Chondrocyte (in vitro differentiated cells): Measurements from ENCODE around the gene MFSD12. TPM values are rescaled to one million over a fixed set of nuclear protein-coding genes. Genes with fewer than 3 reads are reported as not detected.
"Not testable (repeated sequence)": the region's sequence is repeated elsewhere in the genome, so short reads cannot be mapped to it uniquely, and the experiment has no call there.

Source experiments
- DNase-seq: peaks from one replicate; pipeline ENCODE4 v3.0.0; 2021; ENCODE audit warnings: mixed read lengths, low spot score
- H3K27ac Mint-ChIP-seq: one replicate; pipeline ENCODE4 v1.8.0; 2021; ENCODE audit warnings: mild to moderate bottlenecking, moderate library complexity, mixed read lengths; ENCODE audit not compliant: unreplicated experiment
- H3K27me3 Mint-ChIP-seq: 2 replicates; pipeline ENCODE4 v1.8.0; 2021; ENCODE audit warnings: low read depth, mixed read lengths
- H3K36me3 Mint-ChIP-seq: 2 replicates; pipeline ENCODE4 v1.8.0; 2021; ENCODE audit warnings: low read depth, mixed read lengths
- H3K4me1 Mint-ChIP-seq: 2 replicates; pipeline ENCODE4 v1.8.0; 2021; ENCODE audit warnings: low read depth, mild to moderate bottlenecking, mixed read lengths
- H3K4me3 Mint-ChIP-seq: one replicate; pipeline ENCODE4 v1.8.0; 2021; ENCODE audit warnings: mild to moderate bottlenecking, moderate library complexity, mixed read lengths; ENCODE audit not compliant: unreplicated experiment
- H3K9me3 Mint-ChIP-seq: 2 replicates; pipeline ENCODE4 v1.8.0; 2021; ENCODE audit warnings: low read depth, mixed read lengths
- total RNA-seq: library from RNA; stranded (reverse); gene quantifications from 3 replicates; pipeline ENCODE4 v1.2.1, GENCODE V29; 2021
- TF ChIP-seq, protein P1 (sequence below): fragments of 200-600 bp; sonication (generic); IDR thresholded peaks from 2 replicates; pipeline ENCODE4 v1.5.0; 2021; ENCODE audit warnings: antibody characterized with exemption, mild to moderate bottlenecking, moderate library complexity

Gene MFSD12
- total RNA-seq, 1 donor from 2014 or later: 98.4 TPM

DNA sequence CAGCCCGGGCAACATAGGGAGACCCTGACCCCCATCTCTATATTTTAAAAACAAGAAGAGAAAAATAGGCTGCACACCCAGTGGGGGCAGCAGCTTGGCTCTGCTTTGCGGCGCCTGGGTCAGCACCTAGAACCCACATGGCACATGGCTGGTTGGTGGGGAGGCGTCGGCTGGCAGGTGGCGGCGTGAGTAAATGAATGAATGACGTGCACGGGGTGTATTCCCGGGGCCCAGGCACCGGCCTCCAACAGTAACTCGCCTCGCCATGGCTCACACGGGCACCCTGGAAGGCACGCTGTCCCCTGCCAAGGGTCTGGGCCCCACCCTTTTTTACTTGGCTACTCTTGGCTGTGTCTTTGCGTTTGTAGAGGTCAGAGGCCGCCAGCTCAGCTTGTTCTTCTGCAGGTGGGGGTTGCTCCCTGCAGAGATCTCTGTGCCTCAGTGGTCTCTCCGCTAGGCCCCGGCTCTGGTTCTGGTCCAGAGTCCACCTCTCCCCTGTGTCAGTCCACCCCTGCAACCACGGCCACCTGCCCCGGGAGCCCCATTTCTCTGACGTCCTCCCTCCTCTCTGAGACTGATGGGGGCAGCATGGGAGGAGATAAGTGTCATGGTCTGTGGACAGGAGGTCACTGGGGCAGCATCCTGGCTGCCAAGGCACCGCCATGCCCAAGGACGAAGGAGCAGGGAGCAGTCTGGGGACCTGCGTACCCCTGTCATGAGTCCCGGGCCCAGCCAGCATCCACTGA is 45.7 kb downstream of the MFSD12 start:
- peaks cover 43% of the 10 kb centered on the region for H3K4me1 Mint-ChIP-seq
- no peak overlapping the region for H3K4me3 Mint-ChIP-seq
- no peak overlapping the region for H3K27ac Mint-ChIP-seq
- TF ChIP-seq, protein P1, sequence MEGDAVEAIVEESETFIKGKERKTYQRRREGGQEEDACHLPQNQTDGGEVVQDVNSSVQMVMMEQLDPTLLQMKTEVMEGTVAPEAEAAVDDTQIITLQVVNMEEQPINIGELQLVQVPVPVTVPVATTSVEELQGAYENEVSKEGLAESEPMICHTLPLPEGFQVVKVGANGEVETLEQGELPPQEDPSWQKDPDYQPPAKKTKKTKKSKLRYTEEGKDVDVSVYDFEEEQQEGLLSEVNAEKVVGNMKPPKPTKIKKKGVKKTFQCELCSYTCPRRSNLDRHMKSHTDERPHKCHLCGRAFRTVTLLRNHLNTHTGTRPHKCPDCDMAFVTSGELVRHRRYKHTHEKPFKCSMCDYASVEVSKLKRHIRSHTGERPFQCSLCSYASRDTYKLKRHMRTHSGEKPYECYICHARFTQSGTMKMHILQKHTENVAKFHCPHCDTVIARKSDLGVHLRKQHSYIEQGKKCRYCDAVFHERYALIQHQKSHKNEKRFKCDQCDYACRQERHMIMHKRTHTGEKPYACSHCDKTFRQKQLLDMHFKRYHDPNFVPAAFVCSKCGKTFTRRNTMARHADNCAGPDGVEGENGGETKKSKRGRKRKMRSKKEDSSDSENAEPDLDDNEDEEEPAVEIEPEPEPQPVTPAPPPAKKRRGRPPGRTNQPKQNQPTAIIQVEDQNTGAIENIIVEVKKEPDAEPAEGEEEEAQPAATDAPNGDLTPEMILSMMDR: no peak
- no peak for DNase-seq
- H3K27me3 Mint-ChIP-seq: no peaks in the 10 kb centered on the region
- no peaks in the 10 kb centered on the region for H3K9me3 Mint-ChIP-seq
- H3K36me3 Mint-ChIP-seq: no peaks in the 10 kb centered on the region

DNA sequence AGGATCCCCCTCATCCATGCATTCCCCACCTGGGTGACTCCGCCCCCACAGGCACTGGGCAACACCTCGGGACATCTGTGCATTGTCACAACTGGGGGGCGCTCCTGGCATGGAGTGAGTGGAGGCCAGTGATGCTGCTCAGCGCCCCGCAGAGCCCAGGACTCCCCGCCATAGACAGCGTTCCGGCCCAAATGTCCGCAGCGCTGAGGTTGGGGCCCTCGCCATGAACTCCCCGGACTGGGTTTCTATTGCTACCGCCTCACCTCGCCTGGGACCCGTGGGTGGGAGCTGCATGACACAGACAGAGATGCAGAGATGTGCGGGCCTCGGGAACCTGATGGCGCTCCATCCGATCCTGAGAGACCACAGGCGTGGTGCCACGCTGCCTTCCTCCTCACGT is 46.7 kb downstream of the MFSD12 start:
- TF ChIP-seq, protein P1: no peak
- H3K36me3 Mint-ChIP-seq: no peaks in the 10 kb centered on the region
- no peaks in the 10 kb centered on the region for H3K27me3 Mint-ChIP-seq
- H3K4me1 Mint-ChIP-seq: peaks cover 42% of the 10 kb centered on the region
- peak; percentile 85 for DNase-seq
- no peak overlapping the region for H3K27ac Mint-ChIP-seq
- H3K9me3 Mint-ChIP-seq: no peaks in the 10 kb centered on the region
- H3K4me3 Mint-ChIP-seq: no peak overlapping the region

DNA sequence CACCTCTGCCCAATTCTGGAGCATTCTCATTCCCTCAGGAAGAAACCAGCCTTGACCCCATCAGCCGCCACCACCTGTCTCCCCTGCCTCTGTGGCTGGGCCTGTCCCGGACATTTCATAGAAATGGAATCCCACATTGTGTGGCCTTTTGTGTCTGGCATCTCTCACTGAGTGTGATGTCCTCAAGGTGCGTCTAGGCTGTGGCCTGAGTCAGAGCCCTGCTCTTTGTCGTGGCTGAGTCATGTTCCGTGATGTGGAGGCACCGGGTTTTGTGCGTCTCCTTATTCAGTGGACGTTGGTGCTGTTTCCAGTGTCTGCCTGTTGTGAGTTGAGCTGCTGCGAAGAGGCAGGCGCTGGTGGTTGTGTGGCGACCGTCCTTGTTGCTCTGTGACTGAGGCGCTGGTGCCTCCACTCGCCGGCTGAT is 47.8 kb downstream of the MFSD12 start:
- no peaks in the 10 kb centered on the region for H3K27me3 Mint-ChIP-seq
- peaks cover 44% of the 10 kb centered on the region for H3K4me1 Mint-ChIP-seq
- no peaks in the 10 kb centered on the region for H3K9me3 Mint-ChIP-seq
- DNase-seq: no peak
- no peaks in the 10 kb centered on the region for H3K36me3 Mint-ChIP-seq
- H3K27ac Mint-ChIP-seq: peak overlapping the region; percentile 78
- H3K4me3 Mint-ChIP-seq: no peak overlapping the region
- TF ChIP-seq, protein P1: no peak

DNA sequence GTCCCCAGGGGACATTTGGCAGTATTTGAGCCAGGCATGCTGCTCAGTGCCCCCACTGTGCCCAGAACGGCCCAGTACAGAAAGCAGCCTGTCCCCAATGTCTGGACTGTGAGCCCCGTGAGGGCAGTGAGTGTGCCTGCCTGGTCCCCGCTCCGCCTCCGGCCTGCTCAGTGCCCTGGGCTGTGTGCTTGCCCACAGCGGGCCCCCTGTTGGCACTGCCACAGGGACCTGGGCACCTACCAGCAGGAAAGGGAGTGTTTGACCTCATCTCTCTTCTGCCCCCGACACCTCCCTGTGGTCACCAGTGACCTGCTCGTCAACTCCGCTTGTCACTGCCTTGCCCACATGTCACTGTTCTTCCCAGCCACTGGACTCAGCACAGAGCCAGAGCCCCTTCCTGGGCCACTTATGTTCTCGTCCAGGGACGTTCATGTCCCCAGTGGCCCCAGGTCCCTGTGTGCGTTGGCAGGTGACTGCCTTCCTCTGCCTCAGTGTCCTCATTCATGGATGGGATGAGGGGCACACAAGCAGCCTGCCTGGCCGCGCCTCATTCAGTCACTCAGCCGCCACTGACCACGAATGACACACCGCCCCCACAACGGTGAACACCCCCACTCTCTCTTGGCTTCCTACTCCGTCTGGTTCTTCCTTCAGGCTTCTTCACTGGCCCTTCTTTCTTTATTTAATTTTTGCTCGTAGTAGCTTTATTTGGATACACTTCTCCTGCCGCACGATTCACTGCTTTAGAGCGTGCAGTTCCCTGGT is 48.4 kb downstream of the MFSD12 start:
- Mint-ChIP-seq H3K27ac (peak overlapping the region; percentile 78), H3K36me3 (no peaks in the 10 kb centered on the region), H3K9me3 (no peaks in the 10 kb centered on the region), H3K4me3 (no peak overlapping the region), H3K4me1 (peaks cover 40% of the 10 kb centered on the region), H3K27me3 (no peaks in the 10 kb centered on the region)
- TF ChIP-seq, protein P1: no peak
- no peak for DNase-seq

DNA sequence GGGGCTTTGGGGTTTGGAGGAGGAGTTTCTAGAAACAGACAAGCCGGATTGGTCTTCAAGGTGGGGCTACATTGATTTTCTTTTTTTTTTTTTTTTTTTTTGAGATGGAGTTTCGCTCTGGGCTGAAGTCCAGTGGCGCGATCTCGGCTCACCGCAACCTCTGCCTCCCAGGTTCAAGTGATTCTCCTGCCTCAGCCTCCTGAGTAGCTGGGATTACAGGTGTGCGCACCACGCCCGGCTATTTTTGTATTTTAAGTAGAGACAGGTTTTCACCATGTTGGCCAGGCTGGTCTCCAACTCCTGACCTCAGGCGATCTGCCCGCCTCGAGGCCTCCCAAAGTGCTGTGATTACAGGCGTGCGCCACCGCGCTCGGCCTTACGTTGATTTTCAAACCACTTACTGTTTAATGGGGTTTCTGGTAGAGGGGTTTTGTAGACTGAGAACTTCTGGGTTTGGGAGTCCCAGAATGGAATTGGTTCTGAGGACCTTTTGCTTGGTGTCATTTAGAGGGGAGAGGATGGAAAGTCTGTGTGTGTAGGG is 49.2 kb downstream of the MFSD12 start:
- DNase-seq, H3K9me3 Mint-ChIP-seq, H3K36me3 Mint-ChIP-seq, H3K27me3 Mint-ChIP-seq, H3K27ac Mint-ChIP-seq: not testable (repeated sequence)
- peaks cover 36% of the 10 kb centered on the region for H3K4me1 Mint-ChIP-seq
- peak overlapping the region; percentile 90 for H3K4me3 Mint-ChIP-seq
